GM19023 (cell line): ENCODE measurements around the gene DDX28.
"Not testable (repeated sequence)": the region's sequence is repeated elsewhere in the genome, so short reads cannot be mapped to it uniquely, and the experiment has no call there.

ENCODE experiments used
- ATAC-seq: cut with Tn5 transposase; IDR thresholded peaks from one replicate; pipeline ENCODE4 v1.9.1; 2021; ENCODE audit warnings: mild to moderate bottlenecking, moderate library complexity; ENCODE audit not compliant: unreplicated experiment

Gene DDX28

DNA sequence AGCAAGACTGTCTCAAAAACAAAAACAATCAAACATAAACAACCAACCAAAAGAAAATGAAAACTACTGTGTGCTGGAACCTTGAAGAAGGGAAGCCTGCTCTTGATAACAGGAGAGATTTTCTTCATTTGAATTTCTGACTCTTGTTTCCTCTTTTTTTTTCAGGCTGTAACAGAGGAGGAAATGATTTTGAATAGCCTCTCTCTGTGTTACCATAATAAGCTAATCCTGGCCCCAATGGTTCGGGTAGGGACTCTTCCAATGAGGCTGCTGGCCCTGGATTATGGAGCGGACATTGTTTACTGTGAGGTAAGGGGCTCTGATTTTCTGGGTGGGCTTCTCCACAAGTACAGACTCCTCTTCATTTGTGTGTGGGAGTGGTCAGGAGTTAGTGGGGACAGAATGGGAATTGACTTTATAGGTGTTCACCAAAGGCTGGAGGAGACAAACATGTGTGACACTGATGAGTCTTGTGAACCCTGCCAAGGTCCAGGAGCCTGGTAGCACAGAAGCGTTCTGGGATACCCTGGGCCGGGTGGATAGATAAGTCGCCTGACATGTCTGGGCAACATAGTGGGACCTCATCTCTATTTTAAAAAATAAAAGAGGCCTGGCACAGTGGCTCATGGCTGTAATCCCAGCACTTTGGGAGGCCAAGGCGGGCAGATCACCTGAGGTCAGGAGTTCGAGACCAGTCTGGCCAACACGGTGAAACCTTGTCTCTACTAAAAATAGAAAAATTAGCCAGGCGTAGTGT, 15.0 kb upstream of the DDX28 start:
- no peak for ATAC-seq

DNA sequence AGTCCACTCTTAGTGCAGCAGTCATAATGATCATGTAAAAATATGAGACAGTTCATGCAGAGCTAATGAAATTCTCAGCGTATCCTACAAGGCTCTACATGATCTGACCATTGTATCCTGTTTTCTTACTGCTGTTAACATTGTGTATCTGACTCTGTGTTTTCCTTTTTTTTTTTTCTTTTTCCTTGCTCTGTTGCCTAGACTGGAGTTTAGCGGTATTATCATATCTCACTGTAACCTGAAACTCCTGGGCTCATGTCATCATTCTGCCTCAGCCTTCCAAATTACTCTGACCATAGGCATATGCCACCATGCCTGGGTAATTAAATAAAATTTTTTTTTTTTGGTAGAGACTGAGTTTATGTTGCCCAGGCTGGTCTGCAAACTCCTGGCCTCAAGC, 12.2 kb upstream of the DDX28 start:
- ATAC-seq = no peak

DNA sequence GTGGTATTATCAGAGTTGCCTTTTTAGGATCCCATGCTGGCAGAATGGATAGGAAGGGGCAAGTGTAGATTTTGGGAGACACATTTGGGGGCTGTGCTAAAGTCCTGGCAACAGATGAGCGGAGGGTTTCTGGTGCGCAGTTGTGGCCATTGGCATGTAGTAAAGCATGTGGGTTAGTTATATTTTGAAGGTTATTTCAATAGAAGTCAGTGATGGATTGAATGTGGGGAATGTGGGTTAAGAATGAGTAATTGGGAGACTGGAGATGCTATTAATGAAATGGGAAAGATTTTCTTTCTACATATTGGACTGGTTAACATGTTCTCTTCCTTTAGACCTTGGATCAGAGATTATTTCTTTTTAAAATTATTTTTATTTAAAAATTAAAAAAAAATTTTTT, 10.1 kb upstream of the DDX28 start:
- no peak for ATAC-seq

DNA sequence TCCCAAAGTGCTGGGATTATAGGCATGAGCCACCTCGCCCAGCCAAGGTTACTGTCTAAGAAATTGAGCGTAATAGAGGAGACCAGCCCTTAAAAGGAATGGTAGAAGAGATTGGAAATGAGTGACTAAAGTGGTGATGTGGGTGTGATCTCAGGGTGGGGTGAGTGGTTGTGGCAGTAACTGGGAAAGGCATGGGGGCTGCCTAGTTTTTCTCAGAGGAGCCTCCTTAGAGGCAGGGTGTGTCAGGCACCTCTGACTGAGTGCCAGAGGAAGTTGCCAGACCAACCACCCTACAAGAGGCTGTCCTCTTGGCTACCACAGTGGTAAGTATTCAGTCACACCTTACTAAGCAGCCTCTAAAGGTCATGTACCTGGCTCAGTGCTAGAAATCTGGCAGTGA, 8.9 kb upstream of the DDX28 start:
- no peak for ATAC-seq

DNA sequence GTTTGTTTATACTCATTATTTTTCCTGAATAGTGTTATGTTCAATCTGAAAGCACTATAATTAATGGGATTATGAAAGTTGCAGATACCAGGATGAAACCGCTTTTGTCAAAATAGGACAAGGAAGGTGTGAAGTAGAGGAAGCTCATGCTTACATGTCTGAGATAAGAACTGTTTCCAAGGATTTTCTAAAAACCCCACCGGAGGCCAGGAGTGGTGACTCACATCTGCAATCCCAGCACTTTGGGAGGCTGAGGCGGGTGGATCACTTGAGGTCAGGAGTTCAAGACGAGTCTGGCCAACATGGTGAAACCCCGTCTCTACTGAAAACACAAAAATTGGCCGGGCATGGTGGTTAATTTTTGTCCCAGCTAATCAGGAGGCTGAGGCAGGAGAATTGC, 7.1 kb upstream of the DDX28 start:
- ATAC-seq = not testable (repeated sequence)

DNA sequence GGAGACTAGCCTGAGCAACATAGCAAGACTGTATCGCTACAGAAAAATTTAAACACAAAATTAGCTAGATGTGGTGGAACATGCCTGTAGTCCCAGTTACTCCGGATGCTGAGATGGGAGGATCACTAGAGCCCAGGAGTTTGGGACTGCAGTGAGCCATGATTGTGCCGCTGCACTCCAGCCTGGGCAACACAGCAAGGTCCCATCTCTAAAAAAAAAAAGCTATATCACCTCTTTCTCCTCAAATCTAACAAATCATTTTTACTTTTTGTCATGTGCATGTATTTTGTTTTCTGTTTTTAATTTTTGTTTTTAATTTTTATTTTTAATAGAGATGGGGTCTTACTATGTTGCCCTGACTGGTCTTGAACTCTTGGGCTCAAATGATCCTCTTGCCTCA, 6.0 kb upstream of the DDX28 start:
- no peak for ATAC-seq

DNA sequence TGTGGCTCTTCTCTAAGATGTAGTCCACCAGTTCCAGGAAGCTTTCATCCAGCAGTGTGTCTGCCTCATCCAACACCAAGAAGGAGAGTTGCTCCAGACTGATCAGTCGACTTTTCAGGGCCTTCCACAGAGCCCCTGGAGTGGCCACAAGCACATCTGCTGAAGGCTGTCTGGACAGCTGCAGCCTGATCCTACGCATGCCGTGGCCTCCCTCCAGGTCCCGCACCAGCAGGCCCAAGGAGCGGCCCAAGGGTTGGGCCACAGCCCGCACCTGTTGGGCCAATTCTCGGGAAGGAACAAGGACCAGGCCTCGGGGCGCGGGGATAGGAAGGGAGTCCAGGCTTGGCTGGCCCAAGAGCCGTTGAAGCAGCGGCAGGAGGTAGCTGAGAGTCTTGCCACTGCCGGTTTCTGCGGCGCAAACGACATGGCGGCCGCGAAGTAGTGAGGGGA, 729 bp downstream of the DDX28 start:
- peak; percentile 6 for ATAC-seq

DNA sequence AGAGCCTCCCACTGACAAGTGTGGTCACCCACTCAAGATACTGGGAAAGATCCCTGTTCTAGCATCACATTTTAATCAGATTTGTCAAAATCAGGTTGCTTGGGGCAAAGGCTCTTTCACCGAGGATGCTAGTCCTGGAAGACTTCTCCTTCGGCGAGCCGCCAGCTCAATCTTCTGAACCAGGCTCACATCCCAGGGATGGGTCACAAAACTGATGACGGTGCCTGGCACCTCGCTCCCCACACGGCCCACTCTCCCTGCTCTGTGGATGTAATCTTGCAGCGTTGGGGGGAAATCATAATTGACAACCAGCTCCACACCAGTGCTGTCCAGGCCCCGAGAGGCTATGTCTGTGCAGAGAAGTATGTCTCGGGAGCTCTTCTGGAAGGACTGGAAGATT, 1.5 kb downstream of the DDX28 start:
- no peak for ATAC-seq

DNA sequence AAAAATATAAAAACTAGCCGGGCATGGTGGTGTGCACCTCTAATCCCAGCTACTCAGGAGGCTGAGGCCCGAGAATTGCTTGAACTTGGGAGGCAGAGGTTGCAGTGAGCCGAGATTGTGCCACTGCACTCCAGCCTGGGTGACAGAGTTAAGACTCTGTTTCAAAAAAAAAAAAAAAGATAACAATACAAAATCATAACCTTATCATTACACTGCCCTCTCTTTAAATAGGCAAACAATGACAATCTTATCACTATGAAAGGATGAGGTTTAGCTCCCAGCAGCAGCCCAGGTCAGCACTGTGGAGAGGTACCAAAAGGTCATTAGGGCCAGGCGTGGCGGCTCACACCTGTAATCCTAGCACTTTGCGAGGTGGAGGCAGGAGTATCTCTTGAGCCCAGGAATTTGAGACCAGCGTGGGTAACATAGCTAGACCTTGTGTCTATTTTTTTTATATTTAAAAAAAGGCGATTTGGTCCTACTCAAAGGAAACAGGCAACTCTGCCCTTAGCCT, 3.8 kb downstream of the DDX28 start:
- no peak for ATAC-seq

DNA sequence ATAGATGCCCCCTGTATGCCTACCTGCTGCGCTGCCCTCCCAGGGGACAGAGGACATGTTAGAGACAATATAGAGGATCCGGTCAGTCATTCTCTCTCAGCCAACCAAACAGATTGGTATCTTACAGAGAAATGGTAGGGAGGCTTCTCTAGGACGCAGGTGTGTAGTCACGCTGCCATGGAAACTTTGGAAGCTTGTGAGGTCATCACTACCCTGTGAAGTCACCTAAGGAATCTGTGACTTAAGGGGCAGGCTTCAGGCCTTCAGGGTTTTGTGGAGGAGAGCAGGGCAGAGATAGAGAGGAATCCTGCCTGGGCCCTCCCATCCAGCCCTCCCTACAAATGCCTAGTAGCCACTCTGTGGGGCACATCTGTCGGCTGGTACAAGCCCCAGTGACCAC, 7.4 kb downstream of the DDX28 start, which contains the start of gene DPEP2NB:
DPEP2NB (minus strand) TSS at position 231 of the 400 bp plus-strand sequence; CDS start at position 90, 141 bp downstream.
- ATAC-seq = no peak

DNA sequence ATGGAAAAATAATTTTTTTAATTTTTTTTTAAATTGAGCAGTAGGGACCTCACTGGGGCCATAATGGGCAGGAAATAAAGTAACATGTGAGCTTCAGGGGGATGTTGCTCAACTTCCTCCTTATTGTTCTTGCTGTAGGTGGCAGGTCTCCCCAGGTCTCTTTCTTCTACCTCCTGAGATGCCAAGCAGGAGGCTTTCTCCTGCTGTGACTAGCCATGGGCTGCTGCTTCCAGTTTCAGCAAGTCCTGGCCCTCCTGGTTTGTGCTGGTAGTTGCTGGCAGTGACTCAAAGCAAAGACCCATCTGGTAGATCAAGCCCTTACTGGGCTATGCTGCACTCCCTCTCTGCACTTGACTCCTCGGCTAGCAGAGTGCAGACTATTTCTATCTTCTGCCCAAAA, 9.6 kb downstream of the DDX28 start:
- no peak for ATAC-seq

DNA sequence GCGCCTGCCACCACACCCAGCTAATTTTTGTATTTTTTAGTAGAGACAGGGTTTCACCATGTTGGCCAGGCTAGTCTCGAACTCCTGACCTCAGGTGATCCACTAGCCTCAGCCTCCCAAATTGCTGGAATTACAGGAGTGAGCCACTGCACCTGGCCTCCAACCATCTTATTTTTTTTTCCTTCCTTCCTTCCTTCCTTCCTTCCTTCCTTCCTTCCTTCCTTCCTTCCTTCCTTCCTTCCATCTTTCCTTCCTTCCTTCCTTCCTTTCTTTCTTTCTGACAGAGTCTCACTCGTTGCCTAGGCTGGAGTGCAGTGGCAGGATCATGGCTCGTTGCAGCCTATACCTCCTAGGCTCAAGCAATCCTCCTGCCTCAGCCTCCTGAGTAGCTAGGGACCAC, 13.2 kb downstream of the DDX28 start:
- not testable (repeated sequence) for ATAC-seq

DNA sequence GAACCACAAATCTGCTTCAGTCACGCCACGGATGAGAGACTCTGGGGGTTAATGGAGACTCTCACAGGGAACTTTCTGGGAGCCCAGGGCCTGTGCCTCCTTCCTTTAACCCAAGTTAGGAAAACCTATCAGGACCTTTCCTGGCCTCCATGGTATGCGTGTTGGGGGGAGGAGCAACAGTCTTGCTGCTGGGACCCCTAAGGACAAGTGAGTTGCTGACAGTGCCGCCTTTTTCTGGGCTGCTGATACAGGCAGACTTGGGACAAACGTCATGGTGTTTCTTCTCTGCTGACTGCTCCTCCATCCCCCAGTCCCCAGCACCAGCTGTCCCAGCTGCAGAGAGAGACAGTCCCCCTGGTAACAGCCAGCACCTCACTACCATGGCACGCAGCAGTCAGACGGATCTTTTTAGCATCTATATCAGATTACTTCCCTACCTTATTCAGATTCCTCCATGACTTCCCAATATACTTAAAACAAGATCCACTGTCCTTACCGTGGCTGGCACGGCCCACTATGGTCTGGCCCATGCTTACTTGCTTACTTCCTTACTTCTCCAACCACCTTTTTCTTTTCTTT, 13.8 kb downstream of the DDX28 start:
- ATAC-seq = no peak

DNA sequence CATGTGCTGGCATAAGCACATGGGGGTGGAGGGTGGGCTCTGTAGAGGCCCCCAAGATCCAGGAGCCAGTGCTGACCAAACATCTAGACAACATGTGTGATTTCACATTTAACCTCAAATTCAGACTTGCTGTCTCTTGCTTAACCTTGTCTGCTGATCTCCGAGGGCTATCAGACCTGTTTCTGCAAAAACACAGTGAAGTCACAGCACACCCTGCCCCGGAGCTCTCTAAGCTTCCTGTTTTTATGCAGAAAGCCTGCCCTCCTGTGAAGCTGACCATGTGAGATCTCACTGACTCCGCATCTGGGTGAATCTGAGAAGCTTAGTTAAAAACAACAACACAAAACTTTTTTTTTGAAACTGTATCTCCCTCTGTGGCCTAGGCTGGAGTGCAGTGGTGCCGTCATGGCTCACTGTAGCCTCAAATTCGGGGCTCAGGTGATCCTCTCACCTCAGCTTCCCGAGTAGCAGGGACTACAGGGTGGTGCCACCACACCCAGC, 17.2 kb downstream of the DDX28 start:
- ATAC-seq = no peak

DNA sequence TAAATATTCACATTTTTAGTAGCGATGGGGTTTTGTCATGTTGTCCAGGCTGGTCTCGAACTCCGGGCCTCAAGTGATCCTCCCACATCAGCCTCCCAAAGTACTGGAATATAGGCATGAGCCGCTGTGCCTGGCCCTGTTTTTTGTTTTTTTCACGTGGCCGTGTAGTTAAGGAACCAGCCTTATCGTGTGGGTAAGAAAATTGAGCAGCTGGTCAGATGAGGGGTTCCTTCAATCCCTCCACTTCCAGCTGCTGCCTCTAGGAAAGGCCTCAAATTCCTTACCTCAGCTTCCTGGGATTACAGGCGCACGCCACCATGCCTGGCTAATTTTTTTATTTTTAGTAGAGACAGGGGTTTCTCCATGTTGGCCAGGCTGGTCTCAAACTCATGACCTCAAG, 17.8 kb downstream of the DDX28 start:
- ATAC-seq = no peak

DNA sequence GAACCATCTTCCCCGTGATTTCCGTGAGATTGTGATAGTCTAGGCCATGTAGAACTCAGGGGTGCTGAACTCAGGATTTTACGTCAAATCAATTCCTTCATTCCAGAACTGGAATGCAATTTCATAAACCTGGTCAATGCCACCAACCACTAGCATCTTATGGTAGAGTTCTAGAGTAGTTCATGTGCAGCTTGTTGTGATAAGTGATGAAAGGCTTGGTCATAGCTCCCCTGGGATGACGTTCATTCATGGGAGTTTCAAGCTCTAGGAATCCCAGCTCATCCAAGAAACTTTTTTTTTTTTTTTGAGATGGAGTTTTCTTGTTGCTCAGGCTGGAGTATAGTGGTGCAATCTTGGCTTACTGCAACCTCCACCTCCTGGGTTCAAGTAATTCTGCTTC, 20.0 kb downstream of the DDX28 start:
- no peak for ATAC-seq

DNA sequence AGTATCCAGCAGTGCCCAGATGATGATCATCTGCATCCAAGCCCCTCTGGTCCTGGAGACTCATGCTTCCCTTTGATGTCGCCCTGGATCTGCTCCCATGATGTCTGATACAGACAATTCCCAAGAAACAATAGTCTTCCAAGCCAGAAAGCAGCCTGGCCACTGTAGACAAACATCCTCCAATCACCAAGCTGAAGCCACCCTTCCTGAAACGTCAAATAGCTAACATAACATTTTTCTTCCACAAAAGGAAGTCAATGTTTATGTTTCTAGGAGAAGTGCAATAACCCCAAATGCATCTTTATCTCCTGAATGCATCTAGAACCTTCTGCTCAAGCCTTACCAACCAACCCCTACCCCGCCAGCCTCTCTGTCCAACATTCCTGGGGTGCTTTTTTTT, 22.6 kb downstream of the DDX28 start:
- ATAC-seq = no peak

DNA sequence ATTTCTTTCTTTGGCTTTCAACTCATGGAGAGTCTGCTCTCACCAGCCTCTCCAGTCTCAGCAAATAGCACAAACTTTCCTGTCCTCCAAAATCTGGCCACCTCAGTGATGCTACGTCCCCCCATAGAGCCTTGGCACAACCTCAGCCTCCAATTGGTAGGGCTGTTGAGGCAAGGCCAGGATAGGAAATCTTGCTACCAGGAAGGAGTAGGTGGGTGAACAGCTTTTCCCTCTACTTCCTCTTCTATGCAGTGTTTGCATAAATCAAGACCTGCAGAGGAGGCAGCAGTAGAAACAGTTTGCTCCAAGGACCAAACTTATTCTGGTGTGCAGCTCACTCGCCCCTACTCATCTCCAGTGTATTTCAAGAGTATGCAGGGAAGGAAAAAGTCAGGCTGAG, 23.0 kb downstream of the DDX28 start:
- ATAC-seq = no peak

DNA sequence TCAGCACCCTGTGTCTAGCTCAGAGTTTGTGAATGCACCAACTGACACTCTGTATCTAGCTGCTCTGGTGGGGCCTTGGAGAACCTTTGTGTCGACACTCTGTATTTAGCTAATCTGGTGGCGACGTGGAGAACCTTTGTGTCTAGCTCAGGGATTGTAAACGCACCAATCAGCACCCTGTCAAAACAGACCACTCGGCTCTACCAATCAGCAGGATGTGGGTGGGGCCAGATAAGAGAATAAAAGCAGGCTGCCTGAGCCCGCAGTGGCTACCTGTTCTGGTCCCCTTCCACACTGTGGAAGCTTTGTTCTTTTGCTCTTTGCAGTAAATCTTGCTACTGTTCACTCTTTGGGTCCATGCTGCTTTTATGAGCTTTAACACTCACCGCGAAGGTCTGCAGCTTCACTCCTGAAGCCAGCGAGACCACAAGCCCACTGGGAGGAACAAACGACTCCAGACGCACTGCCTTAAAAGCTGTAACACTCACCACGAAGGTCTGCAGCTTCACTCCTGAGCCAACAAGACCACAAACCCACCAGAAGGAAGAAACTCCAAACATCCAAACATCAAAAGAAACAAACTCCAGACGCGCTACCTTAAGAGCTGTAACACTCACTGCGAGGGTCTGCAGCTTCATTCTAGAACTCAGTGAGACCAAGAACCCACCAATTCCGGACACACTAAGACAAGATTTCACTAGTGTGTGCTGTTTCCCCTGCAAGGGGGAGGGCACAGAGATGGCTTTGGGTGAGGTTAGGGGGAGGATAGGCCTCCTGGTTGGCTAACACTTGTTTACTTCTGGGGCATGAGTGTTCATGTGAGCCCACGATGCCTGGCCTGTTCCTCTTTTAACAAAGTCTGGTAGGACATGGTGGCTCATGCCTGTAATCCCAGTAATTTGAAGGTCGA, 24.0 kb downstream of the DDX28 start, which contains the start of gene DPEP2:
DPEP2 (minus strand) TSS at position 706 of the 910 bp plus-strand sequence. CDS start 6,272 bp downstream, outside the sequence.
- ATAC-seq = not testable (repeated sequence)

DNA sequence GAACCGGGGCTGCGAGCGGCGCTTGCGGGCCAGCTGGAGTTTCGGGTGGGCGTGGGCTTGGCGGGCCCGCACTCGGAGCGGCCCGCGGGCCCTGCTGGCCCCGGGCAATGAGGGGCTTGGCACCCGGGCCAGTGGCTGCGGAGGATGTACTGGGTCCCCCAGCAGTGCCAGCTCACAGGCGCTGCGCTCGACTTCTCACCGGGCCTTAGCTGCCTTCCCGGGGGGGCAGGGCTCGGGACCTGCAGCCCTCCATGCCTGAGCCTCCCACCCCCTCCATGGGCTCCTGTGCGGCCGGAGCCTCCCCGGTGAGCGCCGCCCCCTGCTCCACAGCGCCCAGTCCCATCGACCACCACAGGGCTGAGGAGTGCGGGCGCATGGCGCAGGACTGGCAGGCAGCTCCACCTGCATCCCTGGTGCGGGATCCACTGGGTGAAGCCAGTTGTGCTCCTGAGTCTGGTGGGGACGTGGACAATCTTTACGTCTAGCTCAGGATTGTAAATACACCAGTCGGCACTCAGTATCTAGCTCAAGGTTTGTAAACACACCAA, 24.7 kb downstream of the DDX28 start:
- ATAC-seq = not testable (repeated sequence)

DNA sequence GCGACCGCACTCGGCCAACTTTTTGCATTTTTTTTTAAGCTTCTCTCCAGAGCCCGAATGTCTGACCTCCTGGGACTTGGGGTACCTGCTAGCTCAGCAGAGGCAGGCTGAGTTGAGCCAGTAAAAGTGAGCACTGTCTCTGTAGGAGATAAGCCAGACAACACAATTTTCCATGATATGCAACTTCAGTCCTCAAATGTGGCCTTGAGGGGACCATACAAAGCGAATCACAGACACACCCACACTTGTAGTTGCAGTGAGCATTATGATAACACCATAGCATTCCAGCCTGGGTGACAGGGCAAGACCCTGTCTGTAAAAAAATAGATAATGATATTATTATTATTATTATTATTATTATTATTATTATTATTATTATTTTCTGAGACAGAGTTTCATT, 26.4 kb downstream of the DDX28 start:
- no peak for ATAC-seq
